Activated CD4-positive, alpha-beta T cell treated with anti-CD3 and anti-CD28 coated beads for 48 hours (primary cell): Measurements from ENCODE around the gene GALM.
"Not testable (repeated sequence)": the region's sequence is repeated elsewhere in the genome, so short reads cannot be mapped to it uniquely, and the experiment has no call there.

Experiments
- DNase-seq: peaks from one replicate; pipeline ENCODE4 v3.0.0-alpha.2; 2020

Gene GALM

GRCh38 chr2:38713338-38713737 is 47.4 kb downstream of the GALM start:
- DNase-seq = no peak

- not testable (repeated sequence) for DNase-seq
Observed at GRCh38 chr2:38714941-38715340, 49.0 kb downstream of the GALM start.

GRCh38 chr2:38716185-38716584 is 50.3 kb downstream of the GALM start:
- DNase-seq = no peak

- DNase-seq = no peak
Observed at GRCh38 chr2:38718601-38719000, 52.7 kb downstream of the GALM start.

- no peak for DNase-seq
Observed at GRCh38 chr2:38719706-38720105, 53.8 kb downstream of the GALM start.

- no peak for DNase-seq
Observed at GRCh38 chr2:38720613-38721241, 54.8 kb downstream of the GALM start.

- DNase-seq = peak; percentile 65
Observed at GRCh38 chr2:38722271-38723061, 56.6 kb downstream of the GALM start.

GRCh38 chr2:38723173-38723572 is 57.3 kb downstream of the GALM start:
- peak; percentile 46 for DNase-seq

- no peak for DNase-seq
Observed at GRCh38 chr2:38727661-38728060, 61.7 kb downstream of the GALM start.

GRCh38 chr2:38728694-38729093 is 62.8 kb downstream of the GALM start:
- DNase-seq = no peak

GRCh38 chr2:38731090-38731489 is 65.2 kb downstream of the GALM start:
- no peak for DNase-seq

GRCh38 chr2:38731684-38732221 is 65.8 kb downstream of the GALM start:
- DNase-seq = no peak

GRCh38 chr2:38733300-38733971 is 67.5 kb downstream of the GALM start:
- DNase-seq = no peak

GRCh38 chr2:38734299-38735058 is 68.6 kb downstream of the GALM start:
- no peak for DNase-seq

- no peak for DNase-seq
Observed at GRCh38 chr2:38735999-38736320, 70.0 kb downstream of the GALM start.

GRCh38 chr2:38737000-38737698 is 71.2 kb downstream of the GALM start:
- not testable (repeated sequence) for DNase-seq

- DNase-seq = no peak
Observed at GRCh38 chr2:38737925-38738324, 72.0 kb downstream of the GALM start.

- DNase-seq = no peak
Observed at GRCh38 chr2:38739524-38739923, 73.6 kb downstream of the GALM start.

- DNase-seq = no peak
Observed at GRCh38 chr2:38740851-38741731, 75.2 kb downstream of the GALM start.

GRCh38 chr2:38742797-38743559 is 77.1 kb downstream of the GALM start:
- DNase-seq = no peak
